Small intestine (tissue), 7 donors: Measurements from ENCODE around the gene NHERF1. TPM values are rescaled to one million over a fixed set of nuclear protein-coding genes. Genes with fewer than 3 reads are reported as not detected.

ENCODE experiments used
- DNase-seq, 2 donors: peaks; one replicate each; pipeline versions ENCODE4 v3.0.0 to v3.0.0-alpha.2; 2013
- FAIRE-seq: peaks from 2 replicates; lab custom pipeline; 2012; peaks lifted over from hg19 to GRCh38; lab: Jason Lieb, UNC
- H3K27ac ChIP-seq, 3 donors: one replicate each; pipeline ENCODE4 v1.5.1; 2013; ENCODE audit warnings: low read length in 2 of 3, mild to moderate bottlenecking in 2 of 3, control low read depth in 1 of 3, inconsistent platforms in 1 of 3, low read depth in 1 of 3, moderate library complexity in 1 of 3
- H3K27me3 ChIP-seq, 3 donors: one replicate each; pipeline ENCODE4 v1.6.1; 2013; ENCODE audit warnings: low read length in 3 of 3, inconsistent platforms in 1 of 3; ENCODE audit not compliant: control insufficient read depth in 3 of 3, insufficient read depth in 3 of 3
- H3K36me3 ChIP-seq, 3 donors: one replicate each; pipeline ENCODE4 v1.6.1; 2013; ENCODE audit warnings: low read length in 3 of 3, inconsistent platforms in 1 of 3, low read depth in 1 of 3, mild to moderate bottlenecking in 1 of 3, moderate library complexity in 1 of 3; ENCODE audit not compliant: control insufficient read depth in 3 of 3, insufficient read depth in 2 of 3
- H3K4me1 ChIP-seq, 3 donors: one replicate each; pipeline ENCODE4 v1.6.1; 2013; ENCODE audit warnings: low read length in 2 of 3, inconsistent platforms in 1 of 3, low read depth in 1 of 3, mild to moderate bottlenecking in 1 of 3, moderate library complexity in 1 of 3; ENCODE audit not compliant: control insufficient read depth in 3 of 3, insufficient read depth in 2 of 3
- H3K4me3 ChIP-seq, 3 donors: one replicate each; pipeline ENCODE4 v1.5.1; 2013; ENCODE audit warnings: low read length in 3 of 3, control low read depth in 1 of 3, inconsistent platforms in 1 of 3, low read depth in 1 of 3, mild to moderate bottlenecking in 1 of 3, moderate library complexity in 1 of 3
- H3K9me3 ChIP-seq, 2 donors: one replicate each; pipeline ENCODE4 v1.6.1; 2013; ENCODE audit warnings: low read depth in 1 of 2, low read length in 1 of 2; ENCODE audit not compliant: control insufficient read depth in 2 of 2, insufficient read depth in 1 of 2
- whole genome bisulfite sequencing, 3 donors: extraction: QIAGEN DNeasy Blood & Tissue Kit; methylation state at CpG; one replicate each; pipeline ENCODE4 v1.1.7; 2013; 5-methylcytosine and 5-hydroxymethylcytosine counted together
- polyA plus RNA-seq, 4 donors: library from polyadenylated mRNA; stranded (reverse) in 3 of 4; unstranded in 1 of 4; fragments of 200-250 nt in 3 of 4; fragments of 120-200 nt in 1 of 4; gene quantifications; one replicate each; pipeline versions ENCODE4 v1.2.1 to v1.2.3, GENCODE V29; 2013
- donor health status: healthy with polysubstance abuse.
- donor health status: control.
- donor health status: control.
- donor health status: Bipolar disorder and iron deficiency.
- donor health status: healthy.

Gene NHERF1
- polyA plus RNA-seq, 4 donors, result 231 to 592 (median 518) TPM

GRCh38 chr17:74748279-74748528 lies 224 bp upstream of the NHERF1 start:
- H3K9me3 ChIP-seq, result peaks cover 0 to 4% of the 10 kb centered on the region in 2 donors
- peak overlapping the region; percentile 35 to 51 (median 50) for H3K4me3 ChIP-seq
- DNase-seq (no peak), FAIRE-seq (no peak)
- H3K36me3 ChIP-seq, result peaks cover 0 to 37% (median 0%) of the 10 kb centered on the region in 3 donors
- WGBS, 3 donors, result 0 to 1% (median 0%) methylated on average over 16 to 34 of the region's 34 CpGs
- peaks cover 6 to 61% (median 8%) of the 10 kb centered on the region in 3 donors for H3K4me1 ChIP-seq
- H3K27me3 ChIP-seq, result no peaks in the 10 kb centered on the region
- peak overlapping the region; percentile 35 to 50 (median 35) for H3K27ac ChIP-seq

- DNase-seq (peak; percentile 92 to 95), FAIRE-seq (no peak)
- 1 to 3% (median 2%) methylated on average over 32 to 46 of the region's 46 CpGs for WGBS, 3 donors
- no peaks in the 10 kb centered on the region for H3K27me3 ChIP-seq
- H3K9me3 ChIP-seq, result peaks cover 0 to 4% of the 10 kb centered on the region in 2 donors
- peaks cover 9 to 68% (median 10%) of the 10 kb centered on the region in 3 donors for H3K4me1 ChIP-seq
- peak overlapping the region; percentile 97 to 98 (median 97) for H3K4me3 ChIP-seq
- peaks cover 0 to 49% (median 0%) of the 10 kb centered on the region in 3 donors for H3K36me3 ChIP-seq
- H3K27ac ChIP-seq, result peak overlapping the region; percentile 91 to 99 (median 97)
Observed at GRCh38 chr17:74749279-74750038, 1.0 kb downstream of the NHERF1 start.

GRCh38 chr17:74750039-74750326 lies 1.6 kb downstream of the NHERF1 start:
- Histone ChIP-seq H3K27ac (peak overlapping the region; percentile 91 to 99 (median 97)), H3K4me1 (peaks cover 9 to 68% (median 12%) of the 10 kb centered on the region in 3 donors), H3K36me3 (peaks cover 0 to 54% (median 1%) of the 10 kb centered on the region in 3 donors), H3K9me3 (peaks cover 0 to 4% of the 10 kb centered on the region in 2 donors), H3K4me3 (peak overlapping the region; percentile 97 to 98 (median 97)), H3K27me3 (no peaks in the 10 kb centered on the region)
- WGBS, 3 donors, result 17 to 39% (median 25%) methylated on average over 6 of the region's 6 CpGs
- no peak for FAIRE-seq
- no peak for DNase-seq

GRCh38 chr17:74750327-74751069 lies 2.1 kb downstream of the NHERF1 start:
- WGBS, 3 donors, result 7 to 32% (median 11%) methylated on average over 13 of the region's 13 CpGs

GRCh38 chr17:74752415-74752814 lies 4.0 kb downstream of the NHERF1 start:
- FAIRE-seq (no peak), DNase-seq (peak in 1 of 2 donors; percentile 2)
- peaks cover 0 to 4% of the 10 kb centered on the region in 2 donors for H3K9me3 ChIP-seq
- WGBS, 3 donors, result 71 to 84% (median 84%) methylated on average over 9 of the region's 9 CpGs
- H3K36me3 ChIP-seq, result peaks cover 0 to 77% (median 5%) of the 10 kb centered on the region in 3 donors
- H3K27ac ChIP-seq, result peak overlapping the region; percentile 84 to 97 (median 91)
- no peaks in the 10 kb centered on the region for H3K27me3 ChIP-seq
- no peak overlapping the region for H3K4me3 ChIP-seq
- peaks cover 19 to 63% (median 20%) of the 10 kb centered on the region in 3 donors for H3K4me1 ChIP-seq

More at GRCh38 chr17:74750327-74751069, 2.1 kb downstream of the NHERF1 start:
- DNase-seq (peak; percentile 89 to 97), FAIRE-seq (no peak)
- Histone ChIP-seq H3K4me1 (peaks cover 9 to 69% (median 14%) of the 10 kb centered on the region in 3 donors), H3K27me3 (no peaks in the 10 kb centered on the region), H3K9me3 (peaks cover 0 to 4% of the 10 kb centered on the region in 2 donors), H3K27ac (peak overlapping the region; percentile 91 to 99 (median 97)), H3K4me3 (peak overlapping the region; percentile 97 to 98 (median 97)), H3K36me3 (peaks cover 0 to 59% (median 5%) of the 10 kb centered on the region in 3 donors)

- Histone ChIP-seq H3K36me3 (peaks cover 0 to 82% (median 5%) of the 10 kb centered on the region in 3 donors), H3K4me3 (peak overlapping the region in 1 of 3 donors; percentile 35), H3K27ac (peak overlapping the region; percentile 84 to 97 (median 91)), H3K4me1 (peaks cover 24 to 63% (median 24%) of the 10 kb centered on the region in 3 donors), H3K27me3 (no peaks in the 10 kb centered on the region), H3K9me3 (peaks cover 0 to 4% of the 10 kb centered on the region in 2 donors)
- 70 to 85% (median 78%) methylated on average over 7 of the region's 7 CpGs for WGBS, 3 donors
- FAIRE-seq (no peak), DNase-seq (peak; percentile 55 to 82)
Observed at GRCh38 chr17:74752822-74753401, 4.5 kb downstream of the NHERF1 start.

- Histone ChIP-seq H3K4me1 (peaks cover 33 to 82% (median 39%) of the 10 kb centered on the region in 3 donors), H3K36me3 (peaks cover 0 to 95% (median 5%) of the 10 kb centered on the region in 3 donors), H3K4me3 (no peak overlapping the region), H3K27ac (peak overlapping the region in 1 of 3 donors; percentile 24), H3K27me3 (no peaks in the 10 kb centered on the region), H3K9me3 (peaks cover 0 to 4% of the 10 kb centered on the region in 2 donors)
- 61 to 90% (median 82%) methylated on average over 3 of the region's 3 CpGs for WGBS, 3 donors
- FAIRE-seq (no peak), DNase-seq (peak in 1 of 2 donors; percentile 50)
Observed at GRCh38 chr17:74754832-74755231, 6.4 kb downstream of the NHERF1 start.

- WGBS, 3 donors, result 83 to 90% (median 84%) methylated on average over 8 of the region's 8 CpGs
Observed at GRCh38 chr17:74755533-74755932, 7.1 kb downstream of the NHERF1 start.

More at GRCh38 chr17:74755533-74755932, 7.1 kb downstream of the NHERF1 start:
- no peak overlapping the region for H3K27ac ChIP-seq
- H3K4me3 ChIP-seq, result no peak overlapping the region
- peaks cover 0 to 96% (median 5%) of the 10 kb centered on the region in 3 donors for H3K36me3 ChIP-seq
- no peak for DNase-seq
- peaks cover 0 to 4% of the 10 kb centered on the region in 2 donors for H3K9me3 ChIP-seq
- no peaks in the 10 kb centered on the region for H3K27me3 ChIP-seq
- H3K4me1 ChIP-seq, result peaks cover 40 to 89% (median 44%) of the 10 kb centered on the region in 3 donors
- FAIRE-seq, result no peak
